Measurements from ENCODE around the gene TOR1A. TPM values are rescaled to one million over a fixed set of nuclear protein-coding genes. Genes with fewer than 3 reads are reported as not detected.

Gene TOR1A
- total RNA-seq, 1 donor from 2014 or later, result 35.5 TPM

DNA sequence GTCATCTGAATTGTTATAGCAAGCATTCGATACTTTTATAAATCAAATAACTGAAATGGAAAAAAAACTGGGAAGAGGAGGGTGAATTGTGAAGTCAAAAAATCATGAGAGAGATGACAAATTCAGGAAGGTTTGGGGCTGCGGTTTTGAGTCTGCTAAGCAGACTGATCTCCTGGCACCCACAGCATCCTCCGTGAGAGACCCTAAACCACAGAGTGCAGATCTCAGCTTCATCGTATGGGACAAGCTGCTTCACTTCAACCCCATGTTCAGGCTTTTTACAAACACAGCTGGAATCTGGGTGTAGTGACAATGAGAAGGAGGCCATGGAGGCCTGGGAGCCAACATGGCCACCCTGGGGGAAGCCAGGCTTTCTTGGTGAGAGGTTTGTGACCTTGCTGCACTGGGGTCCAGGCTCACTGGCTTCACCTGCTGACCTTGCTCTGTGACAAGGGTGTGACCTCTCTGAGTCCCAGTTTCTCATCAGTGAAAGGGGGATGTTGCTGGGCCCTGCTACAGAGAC, 30.7 kb upstream of the TOR1A start:
- H3K4me1 ChIP-seq, result no peaks in the 10 kb centered on the region

DNA sequence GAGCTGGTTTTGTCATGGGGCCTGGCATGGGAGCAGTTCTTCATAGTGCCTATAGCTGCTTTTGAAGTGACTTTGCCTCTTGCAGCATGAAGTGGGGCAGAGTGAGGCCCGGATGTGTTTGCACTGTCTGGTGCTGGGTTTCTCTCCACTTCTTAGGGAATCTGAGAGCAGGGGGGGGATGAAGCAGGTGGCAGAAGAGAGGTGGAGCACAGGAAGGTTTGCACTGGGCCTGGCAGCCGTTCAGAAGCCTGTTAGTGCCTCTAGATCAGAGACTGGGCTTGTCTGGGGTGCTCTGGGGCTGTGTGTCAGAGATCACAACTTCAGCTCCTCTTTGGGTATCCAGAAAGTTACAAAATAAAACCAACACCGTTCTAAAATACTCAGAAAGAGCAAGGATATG, 29.7 kb upstream of the TOR1A start:
- TF ChIP-seq CTCF (IDR thresholded peaks at IDR 0.05), result no peak
- peaks cover 70% of the 10 kb centered on the region for H3K36me3 ChIP-seq
- intact Hi-C loops (cut with DNase I), result no loop called here
- H3K4me1 ChIP-seq, result no peaks in the 10 kb centered on the region
- ATAC-seq (no peak), DNase-seq (no peak)
- no peak overlapping the region for H3K4me3 ChIP-seq
- H3K9me3 ChIP-seq, result no peaks in the 10 kb centered on the region
- H3K27ac ChIP-seq, result no peak overlapping the region
- H3K27me3 ChIP-seq, result no peaks in the 10 kb centered on the region

More for the DNA sequence above, 30.7 kb upstream of the TOR1A start:
- intact Hi-C loops (cut with DNase I), result no loop called here
- DNase-seq (no peak), ATAC-seq (no peak)
- TF ChIP-seq CTCF (IDR thresholded peaks at IDR 0.05), result no peak
- H3K27ac ChIP-seq, result no peak overlapping the region
- no peak overlapping the region for H3K4me3 ChIP-seq
- no peaks in the 10 kb centered on the region for H3K9me3 ChIP-seq
- H3K27me3 ChIP-seq, result no peaks in the 10 kb centered on the region
- H3K36me3 ChIP-seq, result peaks cover 74% of the 10 kb centered on the region

- peaks cover 59% of the 10 kb centered on the region for H3K36me3 ChIP-seq
- no peak for DNase-seq
- TF ChIP-seq CTCF (IDR thresholded peaks at IDR 0.05), result no peak
- no peaks in the 10 kb centered on the region for H3K4me1 ChIP-seq
- intact Hi-C loops (cut with DNase I), result no loop called here
- H3K9me3 ChIP-seq, result no peaks in the 10 kb centered on the region
- no peaks in the 10 kb centered on the region for H3K27me3 ChIP-seq
- no peak overlapping the region for H3K4me3 ChIP-seq
- no peak for ATAC-seq
- H3K27ac ChIP-seq, result no peak overlapping the region
Measured at GRCh38 chr9:129852579-129852978, 28.6 kb upstream of the TOR1A start.

GRCh38 chr9:129851821-129852220, 27.9 kb upstream of the TOR1A start:
- Histone ChIP-seq H3K27me3 (no peaks in the 10 kb centered on the region), H3K4me3 (no peak overlapping the region), H3K36me3 (peaks cover 59% of the 10 kb centered on the region), H3K27ac (no peak overlapping the region), H3K9me3 (no peaks in the 10 kb centered on the region), H3K4me1 (no peaks in the 10 kb centered on the region)
- ATAC-seq (no peak), DNase-seq (no peak)
- intact Hi-C loops (cut with DNase I), result no loop called here
- TF ChIP-seq CTCF (IDR thresholded peaks at IDR 0.05), result no peak

GRCh38 chr9:129850821-129851550, 27.1 kb upstream of the TOR1A start:
- Histone ChIP-seq H3K9me3 (no peaks in the 10 kb centered on the region), H3K27ac (no peak overlapping the region), H3K27me3 (no peaks in the 10 kb centered on the region), H3K36me3 (peaks cover 51% of the 10 kb centered on the region), H3K4me3 (no peak overlapping the region), H3K4me1 (no peaks in the 10 kb centered on the region)
- intact Hi-C loops (cut with DNase I), result no loop called here
- TF ChIP-seq CTCF (IDR thresholded peaks at IDR 0.05), result no peak
- DNase-seq (no peak), ATAC-seq (no peak)

Data from upper lobe of right lung (tissue), 1 donor.